Measurements from ENCODE around the gene PAF1. TPM values are rescaled to one million over a fixed set of nuclear protein-coding genes. Genes with fewer than 3 reads are reported as not detected.

PAF1 gene
- total and polyA plus RNA-seq, 4 donors: 13.7 to 29.4 (median 18.9) TPM

DNA sequence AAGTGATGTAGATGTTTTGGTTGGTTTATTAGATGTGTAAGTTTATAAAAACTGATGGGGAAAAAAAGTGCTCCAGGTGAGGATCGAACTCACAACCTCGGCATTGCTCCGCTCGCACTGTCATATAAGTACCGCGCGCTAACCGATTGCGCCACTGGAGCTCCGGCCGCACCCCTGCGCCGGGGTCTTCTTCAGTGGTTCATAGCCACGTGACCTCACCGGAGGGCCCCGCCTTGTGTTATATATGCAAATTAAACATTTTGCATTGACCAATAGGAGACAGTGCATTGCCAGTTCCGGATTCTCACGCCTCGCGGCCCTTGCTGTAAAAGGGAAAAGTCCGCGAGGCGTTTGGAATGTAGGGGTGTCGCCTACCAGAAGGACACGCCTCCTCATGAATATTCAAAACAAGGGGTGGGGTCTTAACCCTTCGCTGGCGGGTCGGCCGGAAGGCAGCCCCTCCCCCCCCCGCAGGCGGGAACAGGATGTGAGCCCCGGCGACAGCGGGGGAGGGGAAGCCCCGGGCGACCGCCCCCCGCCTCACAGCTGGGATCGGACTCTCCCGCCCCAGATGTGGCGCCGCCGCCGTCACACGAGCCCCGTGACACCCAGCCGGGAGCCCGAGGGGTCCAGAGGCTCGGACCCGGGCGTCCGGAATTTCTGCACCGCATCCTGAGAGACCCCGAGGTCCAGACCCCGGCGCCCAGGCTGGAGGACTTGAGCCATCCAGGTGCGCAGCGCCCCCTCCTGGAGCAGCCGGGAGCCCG is 21.4 kb upstream of the PAF1 start, which contains the start of gene PLEKHG2:
Gene PLEKHG2 (plus strand): TSS at position 570 of the 767 bp plus-strand sequence. CDS start 1,418 bp downstream, outside the sequence.
- under 1% methylated on average over 60 of the region's 60 CpGs for WGBS
- peaks cover 5 to 32% (median 11%) of the 10 kb centered on the region in 4 donors for H3K4me1 ChIP-seq (ENCODE audit: control insufficient read depth in 4 of 4, insufficient read depth in 4 of 4, low read length in 3 of 4)
- H3K27ac ChIP-seq (ENCODE audit: low read depth in 1 of 2, low read length in 2 of 2): peak within 1 kb of the TSS; percentile 89 to 98
- H3K36me3 ChIP-seq (ENCODE audit: control insufficient read depth in 4 of 4, insufficient read depth in 3 of 4, low read depth in 1 of 4, low read length in 3 of 4): peaks cover 0 to 9% (median 0%) of the 10 kb centered on the region in 4 donors
- peak within 1 kb of the TSS; percentile 15 to 94 (median 80) for H3K4me3 ChIP-seq (ENCODE audit: low read depth in 1 of 3, low read length in 3 of 3)
- H3K27me3 ChIP-seq (ENCODE audit: control insufficient read depth in 4 of 4, insufficient read depth in 4 of 4, low read length in 3 of 4): no peaks in the 10 kb centered on the region
- TF ChIP-seq MAX (IDR thresholded peaks at IDR 0.05): peak; percentile 79
- TF ChIP-seq, protein P1, sequence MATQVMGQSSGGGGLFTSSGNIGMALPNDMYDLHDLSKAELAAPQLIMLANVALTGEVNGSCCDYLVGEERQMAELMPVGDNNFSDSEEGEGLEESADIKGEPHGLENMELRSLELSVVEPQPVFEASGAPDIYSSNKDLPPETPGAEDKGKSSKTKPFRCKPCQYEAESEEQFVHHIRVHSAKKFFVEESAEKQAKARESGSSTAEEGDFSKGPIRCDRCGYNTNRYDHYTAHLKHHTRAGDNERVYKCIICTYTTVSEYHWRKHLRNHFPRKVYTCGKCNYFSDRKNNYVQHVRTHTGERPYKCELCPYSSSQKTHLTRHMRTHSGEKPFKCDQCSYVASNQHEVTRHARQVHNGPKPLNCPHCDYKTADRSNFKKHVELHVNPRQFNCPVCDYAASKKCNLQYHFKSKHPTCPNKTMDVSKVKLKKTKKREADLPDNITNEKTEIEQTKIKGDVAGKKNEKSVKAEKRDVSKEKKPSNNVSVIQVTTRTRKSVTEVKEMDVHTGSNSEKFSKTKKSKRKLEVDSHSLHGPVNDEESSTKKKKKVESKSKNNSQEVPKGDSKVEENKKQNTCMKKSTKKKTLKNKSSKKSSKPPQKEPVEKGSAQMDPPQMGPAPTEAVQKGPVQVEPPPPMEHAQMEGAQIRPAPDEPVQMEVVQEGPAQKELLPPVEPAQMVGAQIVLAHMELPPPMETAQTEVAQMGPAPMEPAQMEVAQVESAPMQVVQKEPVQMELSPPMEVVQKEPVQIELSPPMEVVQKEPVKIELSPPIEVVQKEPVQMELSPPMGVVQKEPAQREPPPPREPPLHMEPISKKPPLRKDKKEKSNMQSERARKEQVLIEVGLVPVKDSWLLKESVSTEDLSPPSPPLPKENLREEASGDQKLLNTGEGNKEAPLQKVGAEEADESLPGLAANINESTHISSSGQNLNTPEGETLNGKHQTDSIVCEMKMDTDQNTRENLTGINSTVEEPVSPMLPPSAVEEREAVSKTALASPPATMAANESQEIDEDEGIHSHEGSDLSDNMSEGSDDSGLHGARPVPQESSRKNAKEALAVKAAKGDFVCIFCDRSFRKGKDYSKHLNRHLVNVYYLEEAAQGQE (IDR thresholded peaks at IDR 0.05): peak; percentile 52
- TF ChIP-seq, protein P2, sequence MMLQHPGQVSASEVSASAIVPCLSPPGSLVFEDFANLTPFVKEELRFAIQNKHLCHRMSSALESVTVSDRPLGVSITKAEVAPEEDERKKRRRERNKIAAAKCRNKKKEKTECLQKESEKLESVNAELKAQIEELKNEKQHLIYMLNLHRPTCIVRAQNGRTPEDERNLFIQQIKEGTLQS (IDR thresholded peaks at IDR 0.05): peak; percentile 99
- TF ChIP-seq HNF4G (IDR thresholded peaks at IDR 0.05): no peak
- peak; percentile 27 for TF ChIP-seq YY1 (IDR thresholded peaks at IDR 0.05)
- TF ChIP-seq FOXA2 (IDR thresholded peaks at IDR 0.05): peak; percentile 18
- peak; percentile 65 to 84 for TF ChIP-seq GABPA (IDR thresholded peaks at IDR 0.05 in 1 of 2, conservative IDR thresholded peaks at IDR 0.05 in 1 of 2)
- TF ChIP-seq, protein P3, sequence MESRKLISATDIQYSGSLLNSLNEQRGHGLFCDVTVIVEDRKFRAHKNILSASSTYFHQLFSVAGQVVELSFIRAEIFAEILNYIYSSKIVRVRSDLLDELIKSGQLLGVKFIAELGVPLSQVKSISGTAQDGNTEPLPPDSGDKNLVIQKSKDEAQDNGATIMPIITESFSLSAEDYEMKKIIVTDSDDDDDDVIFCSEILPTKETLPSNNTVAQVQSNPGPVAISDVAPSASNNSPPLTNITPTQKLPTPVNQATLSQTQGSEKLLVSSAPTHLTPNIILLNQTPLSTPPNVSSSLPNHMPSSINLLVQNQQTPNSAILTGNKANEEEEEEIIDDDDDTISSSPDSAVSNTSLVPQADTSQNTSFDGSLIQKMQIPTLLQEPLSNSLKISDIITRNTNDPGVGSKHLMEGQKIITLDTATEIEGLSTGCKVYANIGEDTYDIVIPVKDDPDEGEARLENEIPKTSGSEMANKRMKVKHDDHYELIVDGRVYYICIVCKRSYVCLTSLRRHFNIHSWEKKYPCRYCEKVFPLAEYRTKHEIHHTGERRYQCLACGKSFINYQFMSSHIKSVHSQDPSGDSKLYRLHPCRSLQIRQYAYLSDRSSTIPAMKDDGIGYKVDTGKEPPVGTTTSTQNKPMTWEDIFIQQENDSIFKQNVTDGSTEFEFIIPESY (IDR thresholded peaks at IDR 0.05): peak; percentile 95
- TF ChIP-seq RAD21 (IDR thresholded peaks at IDR 0.05): peak; percentile 46 to 62
- peak; percentile 87 for TF ChIP-seq SP1 (IDR thresholded peaks at IDR 0.05)
- peak in 1 of 2 donors; percentile 79 for TF ChIP-seq JUND (IDR thresholded peaks at IDR 0.05)
- peak; percentile 57 for TF ChIP-seq NR2F2 (IDR thresholded peaks at IDR 0.05)
- TF ChIP-seq HNF4A (conservative IDR thresholded peaks at IDR 0.05): peak; percentile 69 to 70
- no peak for TF ChIP-seq TAF1 (conservative IDR thresholded peaks at IDR 0.05)
- peak; percentile 45 to 51 for TF ChIP-seq RXRA (IDR thresholded peaks at IDR 0.05)
- peak; percentile 65 for TF ChIP-seq CTCF (IDR thresholded peaks at IDR 0.05; ENCODE audit: low read depth, low read length, missing input control)
- TF ChIP-seq EGR1 (IDR thresholded peaks at IDR 0.05; ENCODE audit: low read depth in 2 of 2): peak; percentile 13 to 55
- TF ChIP-seq FOXA1 (IDR thresholded peaks at IDR 0.05): peak; percentile 54
- peak; percentile 98 for DNase-seq (ENCODE audit: low spot score)
- H3K9me3 ChIP-seq (ENCODE audit: control insufficient read depth in 4 of 4, low read length in 3 of 4): no peaks in the 10 kb centered on the region
- H3K9ac ChIP-seq (ENCODE audit: low read depth in 1 of 2, low read length in 2 of 2): peak within 1 kb of the TSS; percentile 64 to 98

Data from liver (tissue), 9 donors.